Stomach smooth muscle (tissue), 2 donors: ENCODE measurements around the gene GFER.
A peak's percentile ranks its signal among the peaks of the same experiment; 100 is the strongest.

Experiments used
- H3K27ac ChIP-seq: one replicate; pipeline ENCODE4 v1.7.0; 2013; ENCODE audit warnings: mild to moderate bottlenecking, low read length, inconsistent platforms
- H3K27me3 ChIP-seq, 2 donors: one replicate each; pipeline ENCODE4 v1.7.0; 2013; ENCODE audit warnings: low read length in 2 of 2; ENCODE audit not compliant: insufficient read depth in 2 of 2, control insufficient read depth in 1 of 2
- H3K36me3 ChIP-seq, 2 donors: one replicate each; pipeline ENCODE4 v1.7.0; 2013; ENCODE audit warnings: low read length in 2 of 2; ENCODE audit not compliant: control insufficient read depth in 2 of 2, insufficient read depth in 2 of 2
- H3K4me1 ChIP-seq: one replicate; pipeline ENCODE4 v1.7.0; 2013; ENCODE audit warnings: low read length; ENCODE audit not compliant: control insufficient read depth, insufficient read depth
- H3K4me3 ChIP-seq, 2 donors: one replicate each; pipeline ENCODE4 v1.7.0; 2013; ENCODE audit warnings: low read length in 2 of 2
- H3K9ac ChIP-seq, 2 donors: one replicate each; pipeline ENCODE4 v1.7.0; 2013; ENCODE audit warnings: low read length in 2 of 2, mild to moderate bottlenecking in 1 of 2
- H3K9me3 ChIP-seq, 2 donors: one replicate each; pipeline ENCODE4 v1.7.0; 2013; ENCODE audit warnings: low read length in 2 of 2; ENCODE audit not compliant: control insufficient read depth in 2 of 2
- donor health status: healthy.
- donor health status: Pancreatic carcinoma.

Gene GFER

GRCh38 chr16:1976951-1977874 lies 6.8 kb upstream of the GFER start:
- peaks cover 51 to 52% of the 10 kb centered on the region in 2 donors for H3K27me3 ChIP-seq
- peaks cover 35 to 39% of the 10 kb centered on the region in 2 donors for H3K36me3 ChIP-seq

GRCh38 chr16:1977875-1978268 lies 6.1 kb upstream of the GFER start:
- H3K27ac ChIP-seq, result no peak overlapping the region

More at GRCh38 chr16:1976951-1977874, 6.8 kb upstream of the GFER start:
- H3K4me3 ChIP-seq, result no peak overlapping the region
- peaks cover 19% of the 10 kb centered on the region for H3K4me1 ChIP-seq
- H3K9me3 ChIP-seq, result no peaks in the 10 kb centered on the region
- H3K9ac ChIP-seq, result no peak overlapping the region
- H3K27ac ChIP-seq, result no peak overlapping the region

GRCh38 chr16:1978476-1979120 lies 5.4 kb upstream of the GFER start:
- peaks cover 35 to 39% of the 10 kb centered on the region in 2 donors for H3K36me3 ChIP-seq
- no peak overlapping the region for H3K9ac ChIP-seq
- H3K27me3 ChIP-seq, result peaks cover 53 to 58% of the 10 kb centered on the region in 2 donors
- H3K27ac ChIP-seq, result no peak overlapping the region
- H3K4me1 ChIP-seq, result peaks cover 11% of the 10 kb centered on the region
- no peak overlapping the region for H3K4me3 ChIP-seq
- H3K9me3 ChIP-seq, result no peaks in the 10 kb centered on the region

More at GRCh38 chr16:1977875-1978268, 6.1 kb upstream of the GFER start:
- Histone ChIP-seq H3K9ac (no peak overlapping the region), H3K27me3 (peaks cover 51 to 56% of the 10 kb centered on the region in 2 donors), H3K4me3 (no peak overlapping the region), H3K4me1 (peaks cover 12% of the 10 kb centered on the region), H3K9me3 (no peaks in the 10 kb centered on the region), H3K36me3 (peaks cover 35 to 39% of the 10 kb centered on the region in 2 donors)

GRCh38 chr16:1979271-1980029 lies 4.5 kb upstream of the GFER start:
- no peak overlapping the region for H3K27ac ChIP-seq
- peaks cover 35 to 36% of the 10 kb centered on the region in 2 donors for H3K36me3 ChIP-seq
- H3K27me3 ChIP-seq, result peaks cover 51 to 55% of the 10 kb centered on the region in 2 donors
- H3K9me3 ChIP-seq, result no peaks in the 10 kb centered on the region
- H3K9ac ChIP-seq, result no peak overlapping the region
- H3K4me3 ChIP-seq, result no peak overlapping the region
- peaks cover 12% of the 10 kb centered on the region for H3K4me1 ChIP-seq

- H3K27me3 ChIP-seq, result peaks cover 46 to 49% of the 10 kb centered on the region in 2 donors
- no peak overlapping the region for H3K4me3 ChIP-seq
- no peaks in the 10 kb centered on the region for H3K9me3 ChIP-seq
- peaks cover 27 to 29% of the 10 kb centered on the region in 2 donors for H3K36me3 ChIP-seq
- H3K27ac ChIP-seq, result no peak overlapping the region
- no peak overlapping the region for H3K9ac ChIP-seq
- H3K4me1 ChIP-seq, result peaks cover 20% of the 10 kb centered on the region
These were observed 3.8 kb upstream of the GFER start for GRCh38 chr16:1980030-1980769.

GRCh38 chr16:1980770-1981087 lies 3.3 kb upstream of the GFER start:
- Histone ChIP-seq H3K9me3 (no peaks in the 10 kb centered on the region), H3K27ac (no peak overlapping the region), H3K36me3 (peaks cover 22 to 26% of the 10 kb centered on the region in 2 donors), H3K4me1 (peaks cover 24% of the 10 kb centered on the region), H3K9ac (no peak overlapping the region), H3K4me3 (no peak overlapping the region), H3K27me3 (peaks cover 46 to 47% of the 10 kb centered on the region in 2 donors)

GRCh38 chr16:1981398-1981836 lies 2.6 kb upstream of the GFER start, which contains the start of gene NOXO1:
Gene NOXO1, minus strand, starts transcription at chr16:1981469. Its CDS starts 290 bp downstream, at chr16:1981179.
- H3K27me3 ChIP-seq, result peaks cover 44 to 46% of the 10 kb centered on the region in 2 donors
- H3K27ac ChIP-seq, result no peak within 1 kb of the TSS
- no peaks in the 10 kb centered on the region for H3K9me3 ChIP-seq
- H3K4me1 ChIP-seq, result peaks cover 24% of the 10 kb centered on the region
- peaks cover 23 to 26% of the 10 kb centered on the region in 2 donors for H3K36me3 ChIP-seq
- H3K4me3 ChIP-seq, result no peak within 1 kb of the TSS
- H3K9ac ChIP-seq, result no peak within 1 kb of the TSS

GRCh38 chr16:1982013-1982433 lies 2.0 kb upstream of the GFER start:
- peaks cover 20 to 25% of the 10 kb centered on the region in 2 donors for H3K36me3 ChIP-seq
- H3K4me3 ChIP-seq, result no peak overlapping the region
- H3K27me3 ChIP-seq, result peaks cover 40 to 43% of the 10 kb centered on the region in 2 donors

GRCh38 chr16:1982991-1983543 lies 926 bp upstream of the GFER start:
- no peak overlapping the region for H3K9ac ChIP-seq
- peaks cover 11 to 18% of the 10 kb centered on the region in 2 donors for H3K36me3 ChIP-seq
- peaks cover 35 to 42% of the 10 kb centered on the region in 2 donors for H3K27me3 ChIP-seq
- H3K4me1 ChIP-seq, result peaks cover 24% of the 10 kb centered on the region
- no peak overlapping the region for H3K27ac ChIP-seq
- H3K4me3 ChIP-seq, result peak overlapping the region; percentile 63 to 76
- H3K9me3 ChIP-seq, result no peaks in the 10 kb centered on the region

More at GRCh38 chr16:1982013-1982433, 2.0 kb upstream of the GFER start:
- Histone ChIP-seq H3K4me1 (peaks cover 24% of the 10 kb centered on the region), H3K27ac (no peak overlapping the region), H3K9me3 (no peaks in the 10 kb centered on the region), H3K9ac (no peak overlapping the region)
